ENCODE data around the gene SPATA24. TPM values are rescaled to one million over a fixed set of nuclear protein-coding genes. Genes with fewer than 3 reads are reported as not detected.

The SPATA24 gene
- total and polyA plus RNA-seq, 2 of the 8 experiments (the other 6 are each of a cell fraction or from before 2014, with no cell fraction given), result 5.8 to 9.4 TPM

- Histone ChIP-seq H3K4me3 (ENCODE audit: extremely low read depth in 1 of 4, insufficient read depth in 2 of 4, low read depth in 3 of 4, low read length in 4 of 4) (no peak overlapping the region), H4K8ac (ENCODE audit: extremely low read depth, insufficient read depth, low read length) (no peak overlapping the region), H3K27ac (ENCODE audit: low read depth, low read length) (no peak overlapping the region), H4K20me1 (replicated peaks in 1 of 2; ENCODE audit: control insufficient read depth in 1 of 2, insufficient read depth in 2 of 2, low read length in 2 of 2) (no peaks in the 10 kb centered on the region), H3K9me3 (ENCODE audit: insufficient read depth in 2 of 2, low read depth in 1 of 2, low read length in 1 of 2) (no peaks in the 10 kb centered on the region), H2BK120ac (replicated peaks; ENCODE audit: low read depth, low read length) (no peak overlapping the region), H2BK5ac (ENCODE audit: low read depth, low read length) (no peak overlapping the region), H3K36me3 (ENCODE audit: control insufficient read depth in 2 of 4, insufficient read depth in 4 of 4, low read length in 3 of 4) (peaks cover 2 to 14% (median 4%) of the 10 kb centered on the region in 4 experiments; a peak in 5 of 8 replicates), H2BK15ac (ENCODE audit: low read length) (no peak overlapping the region), H2AK5ac (ENCODE audit: low read depth, low read length) (no peak overlapping the region), H3K79me2 (ENCODE audit: control insufficient read depth in 1 of 2, insufficient read depth in 2 of 2, low read length in 2 of 2) (no peaks in the 10 kb centered on the region), H3K4me2 (ENCODE audit: insufficient read depth in 1 of 2, low read depth in 2 of 2, low read length in 2 of 2) (no peak overlapping the region), H4K91ac (replicated peaks; ENCODE audit: insufficient read length, low read length) (no peak overlapping the region), H3K56ac (replicated peaks; ENCODE audit: insufficient read length, low read depth, low read length) (no peak overlapping the region), H4K5ac (ENCODE audit: insufficient read length, low read depth, low read length) (no peak overlapping the region), H3K27me3 (replicated peaks in 1 of 4; ENCODE audit: control insufficient read depth in 3 of 4, extremely low read depth in 1 of 4, insufficient read depth in 3 of 4, low read length in 3 of 4) (no peaks in the 10 kb centered on the region), H3K23me2 (ENCODE audit: low read depth, low read length) (no peaks in the 10 kb centered on the region), H3K14ac (ENCODE audit: insufficient read length) (no peak overlapping the region), H2AFZ (ENCODE audit: low read length) (no peak overlapping the region), H3K4me1 (replicated peaks in 1 of 4; ENCODE audit: control insufficient read depth in 3 of 4, insufficient read depth in 4 of 4, low read length in 3 of 4) (no peaks in the 10 kb centered on the region), H3K18ac (ENCODE audit: extremely low read depth, low read length) (no peak overlapping the region), H2BK20ac (ENCODE audit: low read length) (no peak overlapping the region), H3K4ac (replicated peaks; ENCODE audit: insufficient read length, low read depth, low read length) (no peak overlapping the region), H3K9ac (replicated peaks in 1 of 4; ENCODE audit: extremely low read depth in 1 of 4, low read depth in 3 of 4, low read length in 3 of 4) (no peak overlapping the region), H3K23ac (ENCODE audit: insufficient read length) (no peak overlapping the region), H3K79me1 (ENCODE audit: low read depth, low read length) (no peaks in the 10 kb centered on the region), H2BK12ac (ENCODE audit: low read depth, low read length) (no peak overlapping the region)
- WGBS, 2 experiments (ENCODE audit: extremely low coverage in 1 of 2, insufficient coverage in 1 of 2, insufficient read length in 1 of 2, insufficient replicate concordance in 2 of 2, low coverage in 1 of 2, low lambda C conversion rate in 2 of 2, missing lambda C conversion rate in 1 of 2), result 93% methylated on average over 6 of the region's 6 CpGs; no CpG with 5 or more reads in 1 of the 2 experiments
- POLR2A ChIA-PET (ENCODE audit: partially characterized antibody), result interaction anchor here (0.8 to 1.3 kb wide), 4 partner anchors 9 to 60 kb away, joined by 3 to 6 read pairs (median 3); partner anchors contain the start of gene SPATA24
- FAIRE-seq (no peak), DNase-seq (ENCODE audit: low read depth in 1 of 2, low spot score in 2 of 2) (no peak)
- CTCF ChIA-PET (ENCODE audit: partially characterized antibody), result interaction anchor here (0.9 to 1.5 kb wide), 3 partner anchors 11 to 363 kb away, joined by 3 to 6 read pairs (median 3); partner anchors contain the start of gene PROB1
- TF ChIP-seq SUZ12 (IDR thresholded peaks at IDR 0.05; ENCODE audit: low read length), result no peak
- TF ChIP-seq PHF8 (conservative IDR thresholded peaks at IDR 0.05; ENCODE audit: low read depth, low read length), result no peak
- no peak for TF ChIP-seq EGR1 (IDR thresholded peaks at IDR 0.05; ENCODE audit: borderline replicate concordance, low read depth, low read length)
- TF ChIP-seq CBX8 (IDR thresholded peaks at IDR 0.05; ENCODE audit: borderline replicate concordance, low read depth, low read length), result no peak
- TF ChIP-seq TAF7 (optimal IDR thresholded peaks at IDR 0.05; ENCODE audit: borderline replicate concordance, low read depth, low read length), result no peak
- no peak for TF ChIP-seq MAFK (IDR thresholded peaks at IDR 0.05; ENCODE audit: low read depth, low read length)
- TF ChIP-seq BRCA1 (IDR thresholded peaks at IDR 0.05; ENCODE audit: low read depth, low read length), result no peak
- TF ChIP-seq KDM1A (IDR thresholded peaks at IDR 0.05; ENCODE audit: borderline replicate concordance, low read length), result no peak
- TF ChIP-seq TAF1 (IDR thresholded peaks at IDR 0.05; ENCODE audit: low read depth, low read length), result no peak
- no peak for TF ChIP-seq SP4 (IDR thresholded peaks at IDR 0.05; ENCODE audit: low read length)
- TF ChIP-seq BCL11A (IDR thresholded peaks at IDR 0.05; ENCODE audit: low read depth in 2 of 2, low read length in 2 of 2), result no peak
- TF ChIP-seq CTCF (IDR thresholded peaks at IDR 0.05; ENCODE audit: control extremely low read depth in 1 of 3, insufficient read depth in 1 of 3, low read depth in 1 of 3, low read length in 3 of 3), result no peak
These were observed 10.1 kb upstream of the SPATA24 start for GRCh38 chr5:139413963-139414362.

Measured in H1 (cell line).